ENCODE data around the gene CCSER1.

CCSER1 gene

DNA sequence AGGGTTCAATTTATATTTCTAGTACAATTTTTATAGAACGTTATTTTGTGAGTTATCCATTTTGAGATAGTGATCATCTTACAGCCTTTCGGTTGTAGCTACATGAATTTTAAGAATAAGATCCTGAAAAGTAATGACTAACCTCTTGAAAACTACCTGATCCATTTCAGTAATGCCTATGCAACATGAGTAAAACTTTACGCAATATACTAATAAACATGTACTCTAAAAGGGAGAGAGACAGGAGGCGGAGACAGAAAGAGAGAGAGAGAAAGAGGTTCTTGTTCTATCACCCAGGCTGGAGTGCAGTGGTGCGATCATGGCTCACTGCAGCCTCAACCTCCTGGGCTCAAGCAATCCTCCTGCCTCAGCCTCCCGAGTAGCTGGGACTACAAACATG is 816.1 kb downstream of the CCSER1 start:
- no peak for DNase-seq (ENCODE audit: low read depth, low spot score)

DNA sequence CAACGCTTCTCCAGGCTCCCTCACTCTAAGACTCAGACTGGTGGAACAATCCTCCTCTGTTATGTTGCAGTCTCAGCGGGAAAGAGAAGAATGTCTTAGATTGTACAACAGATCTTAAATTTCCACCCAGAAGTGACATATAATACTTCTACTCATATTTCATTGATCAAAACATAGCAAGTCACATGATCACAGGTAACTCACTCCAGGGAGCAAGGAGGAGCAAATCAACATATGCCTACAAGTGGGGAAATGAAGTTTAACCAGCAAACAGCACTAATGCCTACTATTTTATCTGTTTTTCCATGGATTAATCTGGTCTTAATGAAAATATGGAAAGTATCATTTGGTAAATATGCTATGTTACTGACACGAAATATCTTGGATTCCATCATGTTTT is 819.8 kb downstream of the CCSER1 start:
- no peak for DNase-seq (ENCODE audit: low read depth, low spot score)

DNA sequence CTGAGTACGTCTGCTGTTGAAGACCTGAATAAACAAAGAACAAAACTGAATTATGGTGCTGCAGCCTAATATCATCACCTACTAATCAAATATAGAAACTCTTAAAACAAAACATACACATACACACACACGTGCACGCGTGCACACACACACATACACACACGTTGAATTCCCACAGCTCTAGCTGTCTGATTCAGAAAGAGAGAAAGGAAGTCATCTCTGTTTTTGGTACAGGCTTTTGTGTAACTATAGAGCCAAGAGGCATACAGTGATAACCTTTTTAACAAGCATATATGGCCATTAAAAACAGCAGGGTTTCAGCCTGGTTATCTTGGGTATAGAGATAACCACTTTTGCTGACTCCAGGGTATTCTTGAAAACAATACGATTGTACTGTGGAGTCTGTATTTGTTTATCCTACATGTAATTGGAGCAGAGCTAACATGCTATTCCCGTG is 823.2 kb downstream of the CCSER1 start:
- DNase-seq (ENCODE audit: low read depth, low spot score): no peak

DNA sequence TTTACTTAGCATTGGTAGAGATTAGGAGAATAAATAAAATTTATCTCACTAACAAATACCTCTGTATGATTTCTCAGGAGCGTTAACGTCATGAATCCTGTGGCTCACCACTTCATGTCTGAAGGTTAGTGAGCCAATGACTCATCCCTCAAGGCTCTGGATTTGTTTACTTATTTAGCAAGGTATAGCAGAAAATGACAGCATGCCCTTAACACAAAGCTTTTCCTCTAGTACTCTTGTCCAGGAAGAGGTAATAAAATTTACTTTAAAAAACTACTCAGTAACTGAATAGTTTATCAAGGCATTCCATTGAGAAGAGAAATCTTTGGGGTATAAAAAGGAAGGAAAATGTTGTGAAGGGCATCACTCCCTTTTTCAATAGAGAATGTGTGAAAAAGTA is 823.8 kb downstream of the CCSER1 start:
- DNase-seq (ENCODE audit: low read depth, low spot score): no peak

DNA sequence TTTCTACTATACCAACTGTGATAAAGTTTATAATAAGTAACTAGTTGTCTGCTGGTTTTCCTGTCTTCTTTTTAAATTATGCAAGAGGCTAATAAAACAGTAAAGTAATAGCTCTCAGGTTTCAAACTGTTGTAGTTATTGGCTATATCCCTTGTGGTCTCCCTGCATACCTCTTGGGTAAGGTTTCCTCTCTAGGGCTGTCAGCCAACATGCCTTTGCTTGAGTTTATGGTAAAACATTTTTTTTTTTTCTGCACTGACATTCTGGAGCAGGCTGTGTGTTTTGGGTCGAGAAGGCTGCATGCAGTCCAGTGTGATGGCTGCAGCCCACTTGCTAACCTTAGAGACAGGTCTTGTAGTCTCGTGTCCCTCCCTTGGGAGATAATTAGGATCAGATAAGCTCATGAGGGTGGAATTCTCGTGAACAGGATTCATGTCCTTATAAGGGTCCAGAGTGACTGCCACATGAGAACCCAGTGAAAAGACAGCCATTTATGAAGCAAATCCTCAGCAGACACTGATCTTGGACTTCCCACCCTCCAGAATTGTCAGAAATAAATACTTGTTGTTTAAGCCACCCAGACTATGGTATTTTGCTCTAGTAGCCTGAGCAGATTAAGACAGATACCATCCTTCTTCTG is 831.2 kb downstream of the CCSER1 start:
- no peak for DNase-seq (ENCODE audit: low read depth, low spot score)

DNA sequence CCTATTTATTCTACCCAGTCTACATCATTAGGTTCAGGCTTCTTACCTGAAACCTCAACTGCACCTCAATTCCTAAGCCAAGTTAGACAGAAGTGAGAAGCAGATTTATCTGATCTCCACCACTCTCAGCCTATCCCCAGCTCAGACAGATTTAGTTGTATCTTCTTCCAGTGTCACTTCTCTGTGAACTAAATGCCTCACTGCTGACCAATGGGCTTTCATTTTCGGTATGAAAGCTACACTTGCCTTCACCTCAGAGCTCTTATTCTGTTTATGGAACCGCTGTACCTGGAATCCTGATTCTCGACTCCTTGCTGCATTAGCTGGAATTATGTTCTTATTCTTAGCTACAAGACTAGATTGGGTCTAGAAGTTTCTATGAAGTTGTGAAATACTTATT is 833.2 kb downstream of the CCSER1 start:
- no peak for DNase-seq (ENCODE audit: low read depth, low spot score)

DNA sequence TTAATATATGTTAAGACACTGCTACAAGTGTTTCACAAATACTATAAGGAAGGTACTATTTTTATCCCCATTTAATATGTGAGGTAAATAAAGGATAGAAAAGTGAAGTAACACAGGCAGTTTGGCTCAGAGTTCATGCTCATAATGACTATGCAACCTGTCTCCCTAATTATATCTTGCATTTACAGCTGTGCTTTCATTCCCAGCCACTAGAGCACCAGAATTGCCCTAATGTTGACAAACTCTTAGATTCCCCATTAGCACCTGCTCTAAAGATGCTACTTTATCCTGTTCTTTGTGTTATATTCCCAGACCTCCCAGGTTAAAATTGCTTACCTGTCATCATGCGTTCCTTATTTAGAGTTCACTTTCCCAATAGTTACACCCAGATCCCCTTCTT is 833.6 kb downstream of the CCSER1 start:
- DNase-seq (ENCODE audit: low read depth, low spot score): no peak

DNA sequence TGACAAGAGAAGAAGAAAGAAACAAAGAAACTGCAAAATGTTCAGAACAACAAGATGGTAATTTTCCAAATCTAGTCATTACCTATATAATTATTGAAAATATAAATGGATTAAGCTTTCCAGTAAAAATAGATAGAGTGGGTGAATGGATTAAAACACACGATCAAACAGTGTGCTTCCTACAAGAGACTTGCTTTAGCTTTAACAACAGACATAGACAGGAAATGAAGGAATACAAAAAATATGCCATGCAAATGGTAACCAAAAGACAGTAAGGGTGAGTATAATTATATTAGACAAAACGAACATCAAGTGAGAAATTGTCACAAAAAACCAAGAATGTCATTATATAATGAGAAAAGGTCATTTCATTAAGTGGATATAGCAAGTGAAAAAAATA is 842.8 kb downstream of the CCSER1 start:
- DNase-seq (ENCODE audit: low read depth, low spot score): no peak

DNA sequence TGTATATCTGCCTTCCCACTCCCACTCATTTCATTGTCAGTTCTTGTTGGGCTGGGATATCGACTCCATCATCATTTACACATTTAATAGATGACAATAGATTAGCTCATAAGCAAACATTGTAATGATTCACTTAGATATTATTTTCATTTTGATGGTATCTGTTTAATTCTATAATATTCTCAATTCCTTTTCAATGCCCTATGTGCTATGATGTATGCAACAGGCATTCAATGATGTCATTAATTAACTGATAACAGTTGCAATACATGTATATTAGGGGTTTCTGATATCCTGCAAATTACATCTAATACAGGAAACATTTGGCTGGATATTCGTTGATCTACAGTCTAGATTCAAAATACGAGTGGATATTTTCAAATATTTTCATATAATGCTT is 850.5 kb downstream of the CCSER1 start:
- no peak for DNase-seq (ENCODE audit: low read depth, low spot score)

DNA sequence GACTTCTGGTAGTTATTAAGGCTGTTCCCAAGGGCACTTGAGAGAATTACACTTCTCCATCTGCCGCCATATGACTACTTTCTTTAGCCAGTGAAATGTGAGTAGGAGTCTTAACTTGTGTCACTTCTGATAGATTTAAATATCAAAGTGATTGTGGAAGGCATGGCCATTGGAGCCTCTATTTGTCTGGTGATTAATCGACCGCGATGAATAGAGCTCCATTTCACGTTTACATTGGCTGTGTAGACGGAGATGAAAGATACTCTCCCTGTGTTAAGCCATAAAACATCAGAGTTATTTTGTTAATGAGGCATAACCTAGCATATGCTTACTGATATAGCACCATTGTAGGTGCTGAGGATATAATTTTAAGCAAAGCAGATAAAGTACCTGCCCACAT is 852.4 kb downstream of the CCSER1 start:
- DNase-seq (ENCODE audit: low read depth, low spot score): no peak

DNA sequence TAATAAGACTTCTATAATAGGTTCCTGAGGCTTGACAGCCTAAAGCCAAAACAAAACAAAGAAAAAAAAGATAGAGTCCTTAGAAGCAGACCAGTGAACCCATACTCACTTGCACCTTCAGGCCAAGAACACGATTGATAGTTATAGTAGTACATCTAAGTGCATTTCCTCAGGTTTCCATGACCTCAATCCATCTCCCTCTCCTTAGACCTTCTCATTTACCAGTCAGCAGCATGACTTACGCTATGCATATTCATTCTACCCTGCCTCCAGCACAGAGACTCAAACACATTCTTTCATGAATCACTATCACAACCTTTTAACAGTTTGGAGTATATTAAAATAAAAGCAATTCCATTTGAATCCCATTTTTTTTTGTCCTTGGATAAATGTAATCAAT is 855.6 kb downstream of the CCSER1 start:
- no peak for DNase-seq (ENCODE audit: low read depth, low spot score)

DNA sequence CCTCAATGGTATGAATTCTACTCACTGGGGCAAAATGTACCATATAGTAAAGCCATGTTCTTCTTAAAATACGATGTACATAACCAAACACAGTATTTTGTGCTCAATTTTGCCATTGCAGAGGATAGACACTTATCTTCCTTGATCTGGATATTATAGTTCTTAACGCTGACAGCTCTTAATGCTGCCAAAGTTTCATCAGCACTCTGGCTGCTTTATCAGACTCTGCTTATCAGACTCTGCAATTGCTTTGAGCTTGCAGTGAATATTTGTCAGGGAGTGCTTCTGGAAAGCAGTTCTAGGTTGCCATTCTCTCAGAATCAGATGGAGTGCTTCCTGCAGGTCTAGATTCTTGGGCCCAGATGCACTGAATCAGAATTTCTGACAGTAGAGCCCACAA is 863.1 kb downstream of the CCSER1 start:
- no peak for DNase-seq (ENCODE audit: low read depth, low spot score)

DNA sequence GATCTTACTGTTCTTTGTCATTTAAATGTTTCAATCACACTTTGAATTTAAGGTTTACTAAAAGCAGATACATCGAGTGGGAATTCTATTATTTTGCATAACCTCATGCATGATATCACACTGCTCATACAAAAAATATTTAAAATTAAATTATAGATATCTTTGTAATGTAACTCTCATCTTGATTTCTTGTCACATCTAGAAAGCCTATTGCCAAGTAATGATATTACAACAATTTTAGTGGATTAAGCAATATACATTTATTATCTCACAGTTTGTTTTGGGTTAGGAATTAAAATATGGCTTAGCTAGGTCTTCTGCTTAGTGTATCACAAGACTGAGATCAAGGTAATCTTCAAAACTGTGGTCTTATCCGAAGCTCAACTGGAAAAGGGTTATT is 865.0 kb downstream of the CCSER1 start:
- DNase-seq (ENCODE audit: low read depth, low spot score): no peak

DNA sequence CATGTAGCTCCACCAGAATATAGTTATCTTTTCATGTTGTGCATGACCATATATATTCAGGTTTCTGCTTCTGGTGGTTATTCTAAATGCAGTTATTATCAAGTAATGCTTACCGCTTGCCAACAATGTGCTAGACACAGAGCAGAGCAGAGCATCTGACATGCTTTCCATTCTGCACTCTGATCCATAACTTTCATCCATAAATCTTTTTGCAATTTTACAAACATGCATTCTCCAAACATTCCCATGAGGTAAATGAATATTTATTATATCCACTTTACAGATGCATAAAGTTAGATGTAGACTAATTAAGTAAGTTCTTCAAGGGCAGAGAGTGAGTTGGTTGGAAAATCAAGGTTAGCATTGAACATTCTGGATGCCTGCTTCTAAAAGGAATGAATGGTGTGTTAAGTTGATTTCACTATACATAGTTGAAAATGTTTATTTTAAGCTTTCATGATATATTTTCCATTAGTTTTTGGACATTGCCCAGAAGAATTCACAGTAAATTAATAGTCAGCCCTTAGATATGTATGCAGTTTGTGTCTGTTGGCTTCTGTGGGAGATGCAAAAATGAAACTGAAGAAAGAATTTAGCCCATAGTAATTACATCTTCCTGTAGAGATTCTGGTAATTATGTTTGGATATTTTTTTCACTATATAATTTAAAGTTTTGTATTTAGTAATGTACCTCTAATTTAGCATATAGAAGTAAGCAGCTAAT is 867.8 kb downstream of the CCSER1 start:
- DNase-seq (ENCODE audit: low read depth, low spot score): no peak

DNA sequence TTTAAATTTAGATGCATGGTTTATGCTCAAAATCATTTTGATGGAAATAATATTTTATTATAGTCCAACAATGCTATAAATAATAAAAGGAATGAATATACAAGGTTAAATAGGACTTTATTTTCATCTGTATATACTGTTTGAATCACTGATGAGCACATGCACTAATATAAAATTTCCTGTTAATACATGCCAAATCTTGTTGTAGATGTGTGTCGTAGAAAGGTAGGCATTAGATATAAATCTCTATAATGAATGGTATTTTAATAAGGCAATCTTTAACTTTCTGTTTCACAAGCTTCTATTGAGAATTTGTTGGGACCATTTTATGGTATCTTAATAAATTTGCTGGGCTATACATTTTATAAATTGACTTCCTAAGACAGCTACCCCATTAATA is 868.8 kb downstream of the CCSER1 start:
- DNase-seq (ENCODE audit: low read depth, low spot score): no peak

DNA sequence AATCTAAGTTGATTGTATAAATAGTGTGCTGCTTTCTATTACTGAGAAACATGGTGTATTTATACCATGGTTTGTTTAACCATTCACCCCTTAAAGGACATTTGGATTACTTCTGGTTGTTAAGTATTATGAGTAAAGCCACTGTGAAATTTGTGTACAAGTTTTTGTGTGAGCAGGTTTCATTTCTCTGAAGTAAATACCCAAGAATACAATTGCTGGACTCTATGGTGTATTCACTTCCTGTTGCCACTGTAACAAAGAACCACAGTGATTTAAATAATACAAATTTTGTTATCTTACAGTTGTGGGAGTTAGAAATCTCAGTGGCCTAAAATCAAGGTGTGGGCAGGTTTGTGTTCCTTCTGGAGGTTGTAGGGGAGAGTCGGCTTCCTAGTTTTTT is 869.6 kb downstream of the CCSER1 start:
- no peak for DNase-seq (ENCODE audit: low read depth, low spot score)

DNA sequence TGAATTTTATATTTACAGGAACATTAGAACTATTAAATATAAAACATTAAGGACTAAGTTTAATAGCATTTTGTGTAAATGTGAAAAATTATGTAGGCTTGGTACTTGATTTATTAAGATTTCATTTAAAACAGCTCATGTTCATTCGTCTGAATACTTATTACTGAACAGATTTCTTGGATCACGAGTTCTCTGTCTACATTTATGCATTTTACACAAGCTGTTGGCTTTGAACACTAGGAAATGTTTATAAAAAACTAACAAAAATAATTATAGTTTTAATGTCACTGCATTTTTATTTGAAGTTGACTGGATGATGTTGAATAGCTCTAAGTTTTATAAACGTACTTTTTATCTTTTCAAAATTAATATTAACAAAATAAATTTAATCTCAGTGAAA is 888.7 kb downstream of the CCSER1 start:
- no peak for DNase-seq (ENCODE audit: low read depth, low spot score)

DNA sequence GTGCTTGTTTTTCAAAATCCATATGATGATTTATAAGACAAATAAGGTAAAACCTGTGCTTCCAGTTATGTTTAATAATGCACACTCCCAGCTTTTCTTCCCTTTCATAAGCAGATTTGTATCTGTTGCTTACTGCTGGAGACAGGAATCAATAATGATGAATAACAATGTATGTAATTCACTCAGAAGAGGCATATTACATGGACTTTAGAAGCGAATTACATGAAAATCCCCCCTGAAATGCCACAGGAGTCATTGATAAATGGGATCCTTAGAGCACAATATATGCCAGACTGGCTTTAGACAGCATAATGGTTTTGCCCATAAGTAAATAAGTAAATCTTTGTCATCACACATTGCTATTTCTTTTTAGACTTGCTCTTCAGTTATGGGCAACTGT is 892.3 kb downstream of the CCSER1 start:
- DNase-seq (ENCODE audit: low read depth, low spot score): no peak

DNA sequence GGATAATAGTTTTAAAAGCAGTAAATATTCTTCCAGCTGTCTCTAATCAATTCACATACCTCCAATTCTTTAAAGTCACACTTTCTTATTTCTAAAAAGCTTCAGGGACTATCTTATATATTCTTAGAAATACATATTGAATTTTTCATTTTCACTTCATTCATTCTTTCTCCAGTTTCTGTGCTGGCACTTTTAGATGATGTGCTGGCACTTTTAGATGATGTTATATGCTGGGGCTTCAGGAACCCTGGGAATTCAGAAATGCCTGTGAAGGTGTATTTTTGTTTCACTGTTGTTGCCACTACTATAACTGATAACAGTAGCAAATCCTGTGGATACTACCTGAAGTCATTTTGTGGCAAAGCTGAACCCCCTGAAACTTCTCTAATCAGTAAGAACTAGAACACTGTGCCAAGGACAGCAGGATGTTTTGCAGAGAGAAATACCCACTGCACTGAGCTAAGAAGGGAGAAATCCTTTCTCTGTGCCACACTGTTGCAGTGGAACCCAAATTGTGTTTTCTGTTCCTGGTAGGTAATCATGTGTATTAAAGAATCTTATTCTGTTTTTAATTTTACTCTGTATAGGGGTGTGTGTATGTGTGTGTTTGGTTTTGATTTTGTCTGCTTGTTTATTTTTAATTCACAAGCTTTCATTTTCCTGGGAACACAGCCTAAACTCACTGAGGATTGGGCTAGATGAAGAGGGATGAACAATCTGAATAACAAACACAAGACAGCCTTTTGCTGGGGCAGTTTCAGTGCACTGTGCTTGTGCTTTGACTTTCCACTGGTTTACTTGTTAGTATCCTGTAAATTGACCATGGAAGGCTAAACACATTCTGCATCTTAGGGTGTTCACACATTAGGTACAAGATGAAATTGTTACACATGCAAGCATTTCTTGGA is 898.3 kb downstream of the CCSER1 start:
- DNase-seq (ENCODE audit: low read depth, low spot score): no peak

DNA sequence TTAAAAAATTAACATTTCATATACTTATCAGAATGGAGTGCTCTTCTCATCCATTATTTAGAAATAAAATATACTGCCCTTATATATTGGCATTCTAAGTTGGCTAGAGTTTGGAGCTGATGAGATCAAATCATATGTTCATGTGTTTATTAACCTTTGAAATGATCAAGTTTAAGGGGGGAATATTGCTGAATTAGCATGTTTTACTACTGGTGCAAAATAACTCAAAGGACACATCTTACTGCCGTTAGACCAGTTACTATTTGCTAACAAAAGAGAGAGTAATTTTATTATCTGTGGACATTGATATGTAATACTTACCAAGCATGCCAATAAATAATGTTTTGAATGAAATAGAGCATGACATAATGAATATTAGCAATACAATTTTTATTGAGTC is 901.0 kb downstream of the CCSER1 start:
- DNase-seq (ENCODE audit: low read depth, low spot score): no peak

DNA sequence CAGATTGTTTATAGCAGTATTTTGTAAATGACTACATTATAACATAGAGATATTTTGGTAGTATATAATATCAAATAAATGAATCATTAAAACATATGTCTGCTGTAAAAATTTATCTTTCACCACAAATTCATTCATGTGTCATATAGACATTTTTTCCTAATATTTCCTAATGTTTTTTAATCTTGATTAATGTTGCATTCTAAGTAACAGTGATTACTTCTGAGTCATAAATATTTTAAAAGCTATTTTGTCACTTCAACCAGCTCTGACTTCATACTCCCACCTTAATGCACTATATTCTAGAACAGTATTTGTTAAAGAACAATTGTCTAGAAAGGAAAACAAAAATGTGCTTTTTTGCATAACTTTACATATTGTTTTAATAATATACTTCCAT is 904.6 kb downstream of the CCSER1 start:
- no peak for DNase-seq (ENCODE audit: low read depth, low spot score)

DNA sequence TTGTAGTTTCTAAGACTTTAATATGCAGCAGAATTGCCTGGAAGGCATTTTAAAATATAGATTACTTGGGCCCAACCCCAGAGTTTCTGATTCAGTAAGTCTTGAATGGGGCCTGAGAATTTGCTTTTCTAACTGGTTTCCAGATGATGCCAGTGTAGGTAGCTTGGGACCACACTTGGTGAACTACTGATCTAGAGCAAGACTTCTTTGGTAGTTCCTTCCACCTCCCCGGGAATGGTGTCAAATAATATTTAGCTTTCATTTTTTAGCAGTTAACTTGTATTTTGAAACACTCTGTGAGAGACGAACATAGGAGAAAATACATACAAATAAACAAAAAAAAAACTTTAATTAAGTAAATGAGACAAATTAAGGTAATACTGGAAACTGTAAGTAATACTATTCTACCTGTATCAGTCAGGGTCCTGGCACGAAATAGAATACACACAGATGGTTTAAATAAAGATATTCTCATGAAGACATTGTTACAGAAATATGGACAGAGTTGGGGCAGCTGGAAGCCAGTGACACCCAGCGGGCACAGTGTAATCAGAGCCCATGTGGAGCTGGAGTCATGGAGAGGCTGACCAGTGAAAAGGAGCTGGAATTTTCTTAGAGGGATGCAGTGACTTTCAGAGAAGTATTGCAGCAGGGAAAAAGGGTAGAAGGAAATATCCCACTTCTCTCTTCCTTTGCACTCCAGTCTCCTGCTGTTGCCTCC is 905.7 kb downstream of the CCSER1 start:
- DNase-seq (ENCODE audit: low read depth, low spot score): no peak

Data from iPS DF 19.7 (cell line).